Peyer's patch (tissue), 4 donors: Measurements from ENCODE around the gene CLINT1. TPM values are rescaled to one million over a fixed set of nuclear protein-coding genes. Genes with fewer than 3 reads are reported as not detected.

Source experiments
- DNase-seq, 3 donors: peaks; one replicate each; pipeline ENCODE4 v3.0.0-alpha.2; 2017 to 2019
- H3K27ac ChIP-seq, 4 donors: fragments of 200-600 bp; sonication (generic); one replicate each; pipeline ENCODE4 v1.5.1; 2016 to 2019
- H3K27me3 ChIP-seq, 2 donors: fragments of 200-600 bp; sonication (generic); one replicate each; pipeline ENCODE4 v1.5.1; 2019
- H3K36me3 ChIP-seq, 3 donors: fragments of 200-600 bp; sonication (generic); one replicate each; pipeline ENCODE4 v1.5.1; 2016 to 2019
- H3K4me1 ChIP-seq, 4 donors: fragments of 200-600 bp; sonication (generic); one replicate each; pipeline ENCODE4 v1.5.1; 2016 to 2019
- H3K4me3 ChIP-seq, 4 donors: fragments of 200-600 bp; sonication (generic); 1 replicate in 3 of 4; 2 replicates in 1 of 4; pipeline ENCODE4 v1.5.1; 2016 to 2019; ENCODE audit warnings: mild to moderate bottlenecking in 1 of 4
- H3K9me3 ChIP-seq, 4 donors: fragments of 200-600 bp; sonication (generic); one replicate each; pipeline ENCODE4 v1.5.1; 2016 to 2019; ENCODE audit warnings: mild to moderate bottlenecking in 1 of 4
- POLR2A ChIP-seq, 2 donors: fragments of 450-650 bp; IDR thresholded peaks; one replicate each; pipeline ENCODE4 v1.5.1; 2017; ENCODE audit warnings: antibody characterized with exemption in 2 of 2, mild to moderate bottlenecking in 2 of 2, moderate library complexity in 2 of 2
- total RNA-seq, 4 donors: library from RNA; depleted of rRNA; stranded (reverse); fragments of >200 nt; gene quantifications; one replicate each; pipeline ENCODE4 v1.1.0, GENCODE V29; 2016
- TF ChIP-seq, protein P1 (sequence below), 6 experiments: fragments of 450-650 bp in 4 of 6; fragments of 200-600 bp in 2 of 6; sonication (generic) in 1 of 6; IDR thresholded peaks; one replicate each; pipeline ENCODE4 v1.5.1; 2017 to 2019; ENCODE audit warnings: antibody characterized with exemption in 6 of 6, mild to moderate bottlenecking in 3 of 6, moderate library complexity in 1 of 6

Gene CLINT1
- total RNA-seq, 4 donors from 2014 or later: 115 to 177 (median 133) TPM

DNA sequence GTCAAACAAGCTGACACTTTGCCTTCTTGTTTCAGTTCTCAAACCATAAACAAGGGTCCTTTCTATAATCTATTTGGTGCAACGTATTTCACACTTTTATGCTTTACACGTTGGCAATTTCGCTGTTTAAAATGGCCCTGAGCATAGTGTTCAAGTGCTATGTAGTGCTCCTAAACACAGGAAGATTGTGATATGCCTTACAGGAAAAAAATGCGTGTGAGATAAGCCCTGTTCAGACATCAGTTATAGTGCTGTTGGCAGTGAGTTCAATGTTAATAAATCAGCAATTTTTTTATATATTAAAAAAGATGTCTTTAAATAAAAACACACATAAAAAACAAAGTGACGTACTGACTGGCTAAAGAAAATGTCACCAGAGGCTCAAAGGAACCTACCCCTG lies 23.9 kb downstream of the CLINT1 start:
- TF ChIP-seq, protein P1, sequence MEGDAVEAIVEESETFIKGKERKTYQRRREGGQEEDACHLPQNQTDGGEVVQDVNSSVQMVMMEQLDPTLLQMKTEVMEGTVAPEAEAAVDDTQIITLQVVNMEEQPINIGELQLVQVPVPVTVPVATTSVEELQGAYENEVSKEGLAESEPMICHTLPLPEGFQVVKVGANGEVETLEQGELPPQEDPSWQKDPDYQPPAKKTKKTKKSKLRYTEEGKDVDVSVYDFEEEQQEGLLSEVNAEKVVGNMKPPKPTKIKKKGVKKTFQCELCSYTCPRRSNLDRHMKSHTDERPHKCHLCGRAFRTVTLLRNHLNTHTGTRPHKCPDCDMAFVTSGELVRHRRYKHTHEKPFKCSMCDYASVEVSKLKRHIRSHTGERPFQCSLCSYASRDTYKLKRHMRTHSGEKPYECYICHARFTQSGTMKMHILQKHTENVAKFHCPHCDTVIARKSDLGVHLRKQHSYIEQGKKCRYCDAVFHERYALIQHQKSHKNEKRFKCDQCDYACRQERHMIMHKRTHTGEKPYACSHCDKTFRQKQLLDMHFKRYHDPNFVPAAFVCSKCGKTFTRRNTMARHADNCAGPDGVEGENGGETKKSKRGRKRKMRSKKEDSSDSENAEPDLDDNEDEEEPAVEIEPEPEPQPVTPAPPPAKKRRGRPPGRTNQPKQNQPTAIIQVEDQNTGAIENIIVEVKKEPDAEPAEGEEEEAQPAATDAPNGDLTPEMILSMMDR (IDR thresholded peaks at IDR 0.05): no peak
- TF ChIP-seq POLR2A (IDR thresholded peaks at IDR 0.05): no peak
- no peak overlapping the region for H3K27ac ChIP-seq
- no peak for DNase-seq
- no peaks in the 10 kb centered on the region for H3K36me3 ChIP-seq
- H3K9me3 ChIP-seq: no peaks in the 10 kb centered on the region
- no peaks in the 10 kb centered on the region for H3K4me1 ChIP-seq
- H3K27me3 ChIP-seq: no peaks in the 10 kb centered on the region
- no peak overlapping the region for H3K4me3 ChIP-seq

DNA sequence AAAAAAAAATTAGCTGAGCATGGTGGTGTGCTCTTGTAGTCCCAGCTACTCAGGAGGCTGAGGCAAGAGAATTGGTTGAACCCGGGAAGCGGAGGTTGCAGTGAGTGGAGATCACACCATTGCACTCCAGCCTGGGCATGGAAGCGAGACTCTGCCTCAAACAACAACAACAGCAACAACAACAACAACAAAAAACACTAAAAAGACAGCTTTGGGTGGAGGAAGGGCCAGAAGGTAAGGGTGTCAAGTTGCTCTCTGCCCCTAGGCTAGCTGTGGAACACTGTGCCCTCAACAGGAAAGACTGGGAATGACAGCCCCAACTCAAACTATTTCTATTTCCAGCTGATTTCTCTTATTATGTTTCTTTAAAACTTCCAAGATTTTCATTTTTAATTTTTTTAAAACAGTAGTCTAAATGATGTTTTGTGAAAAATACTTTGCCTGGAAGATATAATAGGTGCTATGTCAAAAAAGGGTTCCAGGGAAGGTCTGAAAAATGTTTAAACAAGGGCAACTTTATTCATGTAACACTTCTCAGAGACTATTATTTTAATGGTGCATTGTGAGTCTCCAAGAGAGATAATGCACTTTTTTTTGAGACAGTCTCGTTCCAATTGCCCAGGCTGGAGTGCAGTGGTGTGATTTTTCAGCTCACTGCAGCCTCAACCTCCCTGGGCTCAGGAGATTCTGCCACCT lies 29.9 kb downstream of the CLINT1 start:
- H3K4me1 ChIP-seq: peaks cover 0 to 15% (median 1%) of the 10 kb centered on the region in 4 donors

DNA sequence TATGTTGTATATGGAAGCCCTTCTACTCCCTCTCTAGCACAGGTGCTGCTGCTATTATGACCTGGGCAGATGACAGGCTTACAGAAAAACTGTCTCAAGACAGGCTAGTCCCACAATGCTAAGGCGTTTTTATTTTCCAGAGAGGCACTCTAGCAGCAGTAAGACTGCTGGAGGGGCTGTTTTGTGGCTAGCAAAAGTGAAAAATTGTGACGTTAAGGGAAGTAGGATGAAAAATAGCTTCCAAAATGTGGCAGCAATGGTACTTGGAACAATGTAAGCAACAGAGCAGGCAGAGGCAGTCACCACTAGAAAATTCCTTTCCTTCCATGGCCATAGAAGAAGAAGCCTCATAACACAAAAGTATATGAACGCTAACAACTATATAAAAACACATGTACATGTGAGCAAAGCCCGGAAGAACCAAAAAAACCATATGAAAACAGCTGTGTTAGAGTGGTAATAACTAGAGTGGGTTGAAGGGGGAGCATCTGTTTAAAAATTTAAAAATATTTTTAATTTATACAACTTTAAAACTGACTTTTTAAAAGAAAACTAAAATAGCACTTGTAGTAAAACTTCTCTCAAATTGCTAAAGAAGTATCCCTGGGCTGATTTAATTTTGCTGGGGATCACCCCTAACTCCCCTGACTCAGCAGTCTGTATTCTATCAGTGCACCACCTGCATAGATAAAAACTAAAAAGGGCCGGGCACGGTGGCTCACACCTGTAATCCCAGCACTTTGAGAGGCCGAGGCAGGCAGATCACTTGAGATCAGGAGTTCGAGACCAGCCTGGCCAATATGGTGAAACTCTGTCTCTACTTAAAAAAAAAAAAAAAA lies 30.6 kb downstream of the CLINT1 start:
- Histone ChIP-seq H3K27me3 (no peaks in the 10 kb centered on the region), H3K9me3 (no peaks in the 10 kb centered on the region), H3K4me3 (no peak overlapping the region), H3K36me3 (no peaks in the 10 kb centered on the region), H3K27ac (peak overlapping the region in 2 of 4 donors; percentile 10 to 34), H3K4me1 (peaks cover 0 to 15% (median 1%) of the 10 kb centered on the region in 4 donors)
- TF ChIP-seq, protein P1 (IDR thresholded peaks at IDR 0.05): no peak
- no peak for TF ChIP-seq POLR2A (IDR thresholded peaks at IDR 0.05)
- DNase-seq: no peak

More for the DNA sequence above, 29.9 kb downstream of the CLINT1 start:
- no peaks in the 10 kb centered on the region for H3K27me3 ChIP-seq
- H3K9me3 ChIP-seq: no peaks in the 10 kb centered on the region
- TF ChIP-seq, protein P1 (IDR thresholded peaks at IDR 0.05): peak in 4 of 6 experiments; percentile 12 to 39 (median 34)
- TF ChIP-seq POLR2A (IDR thresholded peaks at IDR 0.05): no peak
- no peak overlapping the region for H3K4me3 ChIP-seq
- H3K36me3 ChIP-seq: no peaks in the 10 kb centered on the region
- H3K27ac ChIP-seq: no peak overlapping the region
- no peak for DNase-seq

DNA sequence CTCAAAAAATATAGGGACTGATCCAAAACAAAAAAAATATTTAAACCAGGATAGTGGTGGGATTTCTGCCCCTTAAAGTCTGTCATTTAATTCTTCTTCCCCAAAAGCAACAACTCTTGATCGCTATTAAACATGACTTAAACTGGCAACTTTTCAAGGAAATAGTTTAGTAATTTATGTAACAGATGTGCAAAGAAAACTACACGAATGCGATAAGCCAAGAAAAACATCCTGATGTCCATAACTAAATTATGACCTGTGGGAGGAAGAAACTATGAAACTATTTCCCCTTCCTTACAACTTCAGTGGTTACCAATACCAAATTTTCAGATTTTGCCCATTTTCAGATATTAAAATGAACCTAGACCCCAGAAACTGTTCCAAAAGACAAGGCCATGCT lies 31.5 kb downstream of the CLINT1 start:
- peaks cover 0 to 15% (median 1%) of the 10 kb centered on the region in 4 donors for H3K4me1 ChIP-seq
- no peak for TF ChIP-seq POLR2A (IDR thresholded peaks at IDR 0.05)
- TF ChIP-seq, protein P1 (IDR thresholded peaks at IDR 0.05): no peak
- H3K36me3 ChIP-seq: no peaks in the 10 kb centered on the region
- H3K4me3 ChIP-seq: no peak overlapping the region
- H3K27ac ChIP-seq: peak overlapping the region in 1 of 4 donors; percentile 34
- no peaks in the 10 kb centered on the region for H3K27me3 ChIP-seq
- no peak for DNase-seq
- H3K9me3 ChIP-seq: no peaks in the 10 kb centered on the region

DNA sequence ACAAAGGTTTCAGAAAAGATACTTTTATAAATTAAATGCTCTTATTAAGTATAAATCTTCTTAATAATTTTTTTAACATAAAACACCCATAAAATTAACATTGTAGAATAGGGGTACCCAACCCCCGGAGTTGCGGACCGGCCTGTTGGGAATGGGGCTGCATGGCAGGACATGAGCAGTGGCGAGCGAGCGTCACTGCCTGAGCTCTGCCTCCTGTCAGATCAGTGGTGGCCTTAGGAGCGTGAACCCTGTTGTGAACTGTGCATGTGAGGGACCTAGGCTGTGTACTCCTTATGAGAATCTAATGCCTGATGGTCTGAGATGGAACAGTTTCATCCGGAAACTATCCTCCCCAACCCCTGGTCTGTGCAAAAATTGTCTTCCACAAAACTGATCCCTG lies 35.3 kb downstream of the CLINT1 start:
- Histone ChIP-seq H3K27ac (no peak overlapping the region), H3K9me3 (peaks cover 0 to 4% (median 0%) of the 10 kb centered on the region in 4 donors), H3K4me3 (no peak overlapping the region), H3K27me3 (no peaks in the 10 kb centered on the region), H3K4me1 (peaks cover 0 to 20% (median 1%) of the 10 kb centered on the region in 4 donors), H3K36me3 (no peaks in the 10 kb centered on the region)
- DNase-seq: no peak
- no peak for TF ChIP-seq POLR2A (IDR thresholded peaks at IDR 0.05)
- TF ChIP-seq, protein P1 (IDR thresholded peaks at IDR 0.05): no peak
